ENCODE measurements around the gene RALGAPB.

DNA sequence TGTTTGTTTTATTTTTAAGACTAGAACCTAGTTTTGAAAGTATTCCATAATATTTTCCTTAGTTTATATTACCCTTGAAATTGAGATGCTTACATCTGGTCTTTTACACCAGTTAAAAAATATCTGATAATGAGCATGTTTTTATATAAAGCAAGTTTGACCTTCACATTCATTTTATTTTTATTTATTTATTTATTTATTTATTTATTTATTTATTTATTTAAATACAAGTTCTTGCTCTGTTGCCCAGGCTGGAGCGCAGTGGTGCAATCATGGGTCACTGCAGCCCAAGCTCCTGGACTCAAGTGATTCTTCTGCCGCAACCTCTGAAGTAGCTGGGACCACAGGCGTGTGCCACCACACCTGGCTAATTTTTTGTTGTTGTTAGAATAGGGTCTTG, 55.5 kb downstream of the RALGAPB start:
- no peak for TF ChIP-seq POLR2AphosphoS5 (IDR thresholded peaks at IDR 0.05; ENCODE audit: low read depth)
- TF ChIP-seq, protein P1, sequence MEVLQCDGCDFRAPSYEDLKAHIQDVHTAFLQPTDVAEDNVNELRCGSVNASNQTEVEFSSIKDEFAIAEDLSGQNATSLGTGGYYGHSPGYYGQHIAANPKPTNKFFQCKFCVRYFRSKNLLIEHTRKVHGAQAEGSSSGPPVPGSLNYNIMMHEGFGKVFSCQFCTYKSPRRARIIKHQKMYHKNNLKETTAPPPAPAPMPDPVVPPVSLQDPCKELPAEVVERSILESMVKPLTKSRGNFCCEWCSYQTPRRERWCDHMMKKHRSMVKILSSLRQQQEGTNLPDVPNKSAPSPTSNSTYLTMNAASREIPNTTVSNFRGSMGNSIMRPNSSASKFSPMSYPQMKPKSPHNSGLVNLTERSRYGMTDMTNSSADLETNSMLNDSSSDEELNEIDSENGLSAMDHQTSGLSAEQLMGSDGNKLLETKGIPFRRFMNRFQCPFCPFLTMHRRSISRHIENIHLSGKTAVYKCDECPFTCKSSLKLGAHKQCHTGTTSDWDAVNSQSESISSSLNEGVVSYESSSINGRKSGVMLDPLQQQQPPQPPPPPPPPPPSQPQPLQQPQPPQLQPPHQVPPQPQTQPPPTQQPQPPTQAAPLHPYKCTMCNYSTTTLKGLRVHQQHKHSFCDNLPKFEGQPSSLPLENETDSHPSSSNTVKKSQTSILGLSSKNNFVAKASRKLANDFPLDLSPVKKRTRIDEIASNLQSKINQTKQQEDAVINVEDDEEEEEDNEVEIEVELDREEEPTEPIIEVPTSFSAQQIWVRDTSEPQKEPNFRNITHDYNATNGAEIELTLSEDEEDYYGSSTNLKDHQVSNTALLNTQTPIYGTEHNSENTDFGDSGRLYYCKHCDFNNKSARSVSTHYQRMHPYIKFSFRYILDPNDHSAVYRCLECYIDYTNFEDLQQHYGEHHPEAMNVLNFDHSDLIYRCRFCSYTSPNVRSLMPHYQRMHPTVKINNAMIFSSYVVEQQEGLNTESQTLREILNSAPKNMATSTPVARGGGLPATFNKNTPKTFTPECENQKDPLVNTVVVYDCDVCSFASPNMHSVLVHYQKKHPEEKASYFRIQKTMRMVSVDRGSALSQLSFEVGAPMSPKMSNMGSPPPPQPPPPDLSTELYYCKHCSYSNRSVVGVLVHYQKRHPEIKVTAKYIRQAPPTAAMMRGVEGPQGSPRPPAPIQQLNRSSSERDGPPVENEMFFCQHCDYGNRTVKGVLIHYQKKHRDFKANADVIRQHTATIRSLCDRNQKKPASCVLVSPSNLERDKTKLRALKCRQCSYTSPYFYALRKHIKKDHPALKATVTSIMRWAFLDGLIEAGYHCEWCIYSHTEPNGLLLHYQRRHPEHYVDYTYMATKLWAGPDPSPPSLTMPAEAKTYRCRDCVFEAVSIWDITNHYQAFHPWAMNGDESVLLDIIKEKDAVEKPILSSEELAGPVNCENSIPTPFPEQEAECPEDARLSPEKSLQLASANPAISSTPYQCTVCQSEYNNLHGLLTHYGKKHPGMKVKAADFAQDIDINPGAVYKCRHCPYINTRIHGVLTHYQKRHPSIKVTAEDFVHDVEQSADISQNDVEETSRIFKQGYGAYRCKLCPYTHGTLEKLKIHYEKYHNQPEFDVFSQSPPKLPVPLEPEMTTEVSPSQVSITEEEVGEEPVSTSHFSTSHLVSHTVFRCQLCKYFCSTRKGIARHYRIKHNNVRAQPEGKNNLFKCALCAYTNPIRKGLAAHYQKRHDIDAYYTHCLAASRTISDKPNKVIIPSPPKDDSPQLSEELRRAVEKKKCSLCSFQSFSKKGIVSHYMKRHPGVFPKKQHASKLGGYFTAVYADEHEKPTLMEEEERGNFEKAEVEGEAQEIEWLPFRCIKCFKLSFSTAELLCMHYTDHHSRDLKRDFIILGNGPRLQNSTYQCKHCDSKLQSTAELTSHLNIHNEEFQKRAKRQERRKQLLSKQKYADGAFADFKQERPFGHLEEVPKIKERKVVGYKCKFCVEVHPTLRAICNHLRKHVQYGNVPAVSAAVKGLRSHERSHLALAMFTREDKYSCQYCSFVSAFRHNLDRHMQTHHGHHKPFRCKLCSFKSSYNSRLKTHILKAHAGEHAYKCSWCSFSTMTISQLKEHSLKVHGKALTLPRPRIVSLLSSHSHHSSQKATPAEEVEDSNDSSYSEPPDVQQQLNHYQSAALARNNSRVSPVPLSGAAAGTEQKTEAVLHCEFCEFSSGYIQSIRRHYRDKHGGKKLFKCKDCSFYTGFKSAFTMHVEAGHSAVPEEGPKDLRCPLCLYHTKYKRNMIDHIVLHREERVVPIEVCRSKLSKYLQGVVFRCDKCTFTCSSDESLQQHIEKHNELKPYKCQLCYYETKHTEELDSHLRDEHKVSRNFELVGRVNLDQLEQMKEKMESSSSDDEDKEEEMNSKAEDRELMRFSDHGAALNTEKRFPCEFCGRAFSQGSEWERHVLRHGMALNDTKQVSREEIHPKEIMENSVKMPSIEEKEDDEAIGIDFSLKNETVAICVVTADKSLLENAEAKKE (CRISPR knock-in tag; IDR thresholded peaks at IDR 0.05), result no peak
- TF ChIP-seq, protein P2, sequence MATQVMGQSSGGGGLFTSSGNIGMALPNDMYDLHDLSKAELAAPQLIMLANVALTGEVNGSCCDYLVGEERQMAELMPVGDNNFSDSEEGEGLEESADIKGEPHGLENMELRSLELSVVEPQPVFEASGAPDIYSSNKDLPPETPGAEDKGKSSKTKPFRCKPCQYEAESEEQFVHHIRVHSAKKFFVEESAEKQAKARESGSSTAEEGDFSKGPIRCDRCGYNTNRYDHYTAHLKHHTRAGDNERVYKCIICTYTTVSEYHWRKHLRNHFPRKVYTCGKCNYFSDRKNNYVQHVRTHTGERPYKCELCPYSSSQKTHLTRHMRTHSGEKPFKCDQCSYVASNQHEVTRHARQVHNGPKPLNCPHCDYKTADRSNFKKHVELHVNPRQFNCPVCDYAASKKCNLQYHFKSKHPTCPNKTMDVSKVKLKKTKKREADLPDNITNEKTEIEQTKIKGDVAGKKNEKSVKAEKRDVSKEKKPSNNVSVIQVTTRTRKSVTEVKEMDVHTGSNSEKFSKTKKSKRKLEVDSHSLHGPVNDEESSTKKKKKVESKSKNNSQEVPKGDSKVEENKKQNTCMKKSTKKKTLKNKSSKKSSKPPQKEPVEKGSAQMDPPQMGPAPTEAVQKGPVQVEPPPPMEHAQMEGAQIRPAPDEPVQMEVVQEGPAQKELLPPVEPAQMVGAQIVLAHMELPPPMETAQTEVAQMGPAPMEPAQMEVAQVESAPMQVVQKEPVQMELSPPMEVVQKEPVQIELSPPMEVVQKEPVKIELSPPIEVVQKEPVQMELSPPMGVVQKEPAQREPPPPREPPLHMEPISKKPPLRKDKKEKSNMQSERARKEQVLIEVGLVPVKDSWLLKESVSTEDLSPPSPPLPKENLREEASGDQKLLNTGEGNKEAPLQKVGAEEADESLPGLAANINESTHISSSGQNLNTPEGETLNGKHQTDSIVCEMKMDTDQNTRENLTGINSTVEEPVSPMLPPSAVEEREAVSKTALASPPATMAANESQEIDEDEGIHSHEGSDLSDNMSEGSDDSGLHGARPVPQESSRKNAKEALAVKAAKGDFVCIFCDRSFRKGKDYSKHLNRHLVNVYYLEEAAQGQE (IDR thresholded peaks at IDR 0.05; ENCODE audit: unreplicated experiment), result no peak
- TF ChIP-seq, protein P3, sequence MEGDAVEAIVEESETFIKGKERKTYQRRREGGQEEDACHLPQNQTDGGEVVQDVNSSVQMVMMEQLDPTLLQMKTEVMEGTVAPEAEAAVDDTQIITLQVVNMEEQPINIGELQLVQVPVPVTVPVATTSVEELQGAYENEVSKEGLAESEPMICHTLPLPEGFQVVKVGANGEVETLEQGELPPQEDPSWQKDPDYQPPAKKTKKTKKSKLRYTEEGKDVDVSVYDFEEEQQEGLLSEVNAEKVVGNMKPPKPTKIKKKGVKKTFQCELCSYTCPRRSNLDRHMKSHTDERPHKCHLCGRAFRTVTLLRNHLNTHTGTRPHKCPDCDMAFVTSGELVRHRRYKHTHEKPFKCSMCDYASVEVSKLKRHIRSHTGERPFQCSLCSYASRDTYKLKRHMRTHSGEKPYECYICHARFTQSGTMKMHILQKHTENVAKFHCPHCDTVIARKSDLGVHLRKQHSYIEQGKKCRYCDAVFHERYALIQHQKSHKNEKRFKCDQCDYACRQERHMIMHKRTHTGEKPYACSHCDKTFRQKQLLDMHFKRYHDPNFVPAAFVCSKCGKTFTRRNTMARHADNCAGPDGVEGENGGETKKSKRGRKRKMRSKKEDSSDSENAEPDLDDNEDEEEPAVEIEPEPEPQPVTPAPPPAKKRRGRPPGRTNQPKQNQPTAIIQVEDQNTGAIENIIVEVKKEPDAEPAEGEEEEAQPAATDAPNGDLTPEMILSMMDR (conservative IDR thresholded peaks at IDR 0.05; ENCODE audit: low read depth in 2 of 2), result no peak
- TF ChIP-seq EZH2 (IDR thresholded peaks at IDR 0.05; ENCODE audit: low read depth, unreplicated experiment), result no peak
- TF ChIP-seq STAT1 (IDR thresholded peaks at IDR 0.05; ENCODE audit: unreplicated experiment), result no peak

Measured in GM23338 (cell line).